ENCODE data around the gene OSBPL7.

DNA sequence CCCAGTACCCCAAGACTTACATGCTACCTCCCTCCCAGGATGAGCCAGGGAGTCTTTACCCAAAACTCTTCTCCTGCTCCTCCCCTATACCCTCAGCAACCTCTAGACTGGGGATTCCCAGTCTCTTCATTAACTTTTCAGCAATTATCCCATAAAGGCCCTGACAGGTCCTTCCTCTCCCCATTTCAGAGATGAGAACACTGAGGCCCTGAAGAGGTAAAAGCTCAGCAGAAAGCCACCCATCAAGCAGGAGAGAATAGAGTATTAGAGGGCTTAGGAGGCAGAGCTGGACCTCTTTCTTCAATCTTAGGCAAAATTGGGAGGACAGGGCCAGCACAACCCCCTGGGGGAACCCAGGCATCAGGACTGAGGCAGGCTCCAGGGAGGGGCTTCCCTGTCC, 35.2 kb upstream of the OSBPL7 start:
- TF ChIP-seq, protein P1, sequence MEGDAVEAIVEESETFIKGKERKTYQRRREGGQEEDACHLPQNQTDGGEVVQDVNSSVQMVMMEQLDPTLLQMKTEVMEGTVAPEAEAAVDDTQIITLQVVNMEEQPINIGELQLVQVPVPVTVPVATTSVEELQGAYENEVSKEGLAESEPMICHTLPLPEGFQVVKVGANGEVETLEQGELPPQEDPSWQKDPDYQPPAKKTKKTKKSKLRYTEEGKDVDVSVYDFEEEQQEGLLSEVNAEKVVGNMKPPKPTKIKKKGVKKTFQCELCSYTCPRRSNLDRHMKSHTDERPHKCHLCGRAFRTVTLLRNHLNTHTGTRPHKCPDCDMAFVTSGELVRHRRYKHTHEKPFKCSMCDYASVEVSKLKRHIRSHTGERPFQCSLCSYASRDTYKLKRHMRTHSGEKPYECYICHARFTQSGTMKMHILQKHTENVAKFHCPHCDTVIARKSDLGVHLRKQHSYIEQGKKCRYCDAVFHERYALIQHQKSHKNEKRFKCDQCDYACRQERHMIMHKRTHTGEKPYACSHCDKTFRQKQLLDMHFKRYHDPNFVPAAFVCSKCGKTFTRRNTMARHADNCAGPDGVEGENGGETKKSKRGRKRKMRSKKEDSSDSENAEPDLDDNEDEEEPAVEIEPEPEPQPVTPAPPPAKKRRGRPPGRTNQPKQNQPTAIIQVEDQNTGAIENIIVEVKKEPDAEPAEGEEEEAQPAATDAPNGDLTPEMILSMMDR (IDR thresholded peaks at IDR 0.05), result no peak
- TF ChIP-seq POLR2A (IDR thresholded peaks at IDR 0.05), result no peak
